Activated T-helper 1 cell treated with Interleukin-2 at 50 U/mL for 16 hours (primary cell): ENCODE data around the gene ZC3HAV1L.
"Not testable (repeated sequence)": the region's sequence is repeated elsewhere in the genome, so short reads cannot be mapped to it uniquely, and the experiment has no call there.

Experiments
- DNase-seq: peaks from one replicate; pipeline ENCODE4 v3.0.0-alpha.2; 2020; ENCODE audit warnings: low read depth

The ZC3HAV1L gene

DNA sequence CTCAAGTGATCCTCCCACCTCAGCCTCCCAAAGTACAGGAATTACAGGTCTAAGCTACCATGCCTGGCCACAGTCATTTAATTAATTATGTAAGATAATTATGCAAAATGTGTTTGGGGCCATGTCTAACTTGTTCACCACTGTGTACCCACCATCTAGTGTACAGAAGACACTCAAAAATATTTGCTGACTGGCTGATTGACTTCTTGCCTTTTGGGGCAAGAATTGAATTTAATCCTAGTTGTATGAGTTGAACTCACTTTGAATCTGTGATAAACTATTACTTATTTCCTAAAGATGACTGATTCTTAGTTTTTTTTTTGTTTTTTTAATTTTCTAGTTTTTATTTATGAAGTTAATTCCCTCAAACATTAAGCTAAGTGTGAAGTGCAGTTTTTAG lies 15.8 kb upstream of the ZC3HAV1L start:
- no peak for DNase-seq

DNA sequence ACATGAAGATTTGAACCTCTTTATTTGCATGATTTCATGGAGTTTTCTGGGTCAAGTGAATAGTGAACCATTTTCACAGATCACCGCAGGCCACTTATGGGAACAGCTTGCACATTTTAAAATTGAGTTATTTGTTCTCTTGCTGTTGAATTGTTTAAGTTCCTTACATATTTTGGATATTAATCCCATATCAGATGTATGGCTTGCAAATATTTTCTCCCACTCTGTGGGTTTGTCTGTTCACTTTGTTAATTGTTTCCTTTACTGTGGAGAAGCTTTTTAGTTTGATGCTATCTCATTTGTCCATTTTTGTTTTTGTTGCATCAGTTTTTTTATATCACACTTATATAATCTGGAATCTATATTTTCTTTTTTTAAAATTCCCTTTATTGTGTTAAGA lies 14.1 kb upstream of the ZC3HAV1L start:
- DNase-seq, result no peak

DNA sequence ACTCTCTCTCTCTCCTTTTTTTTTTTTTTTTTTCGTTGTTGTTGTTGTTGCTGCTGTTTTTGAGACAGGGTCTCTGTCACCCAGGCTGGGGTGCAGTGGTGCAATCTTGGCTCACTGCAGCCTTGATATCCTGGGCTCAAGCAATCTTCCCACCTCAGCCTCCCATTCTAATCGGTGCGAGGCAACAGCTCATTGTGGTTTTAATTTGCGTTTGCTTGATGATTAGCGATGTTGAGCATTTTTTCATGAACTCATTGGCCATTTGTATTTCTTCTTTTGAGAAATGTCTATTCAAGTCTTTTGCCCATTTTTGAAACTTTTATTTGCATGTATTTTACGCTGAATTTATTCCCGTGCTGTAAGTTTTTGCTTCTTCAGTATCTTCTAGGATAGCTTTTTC lies 13.3 kb upstream of the ZC3HAV1L start:
- no peak for DNase-seq

DNA sequence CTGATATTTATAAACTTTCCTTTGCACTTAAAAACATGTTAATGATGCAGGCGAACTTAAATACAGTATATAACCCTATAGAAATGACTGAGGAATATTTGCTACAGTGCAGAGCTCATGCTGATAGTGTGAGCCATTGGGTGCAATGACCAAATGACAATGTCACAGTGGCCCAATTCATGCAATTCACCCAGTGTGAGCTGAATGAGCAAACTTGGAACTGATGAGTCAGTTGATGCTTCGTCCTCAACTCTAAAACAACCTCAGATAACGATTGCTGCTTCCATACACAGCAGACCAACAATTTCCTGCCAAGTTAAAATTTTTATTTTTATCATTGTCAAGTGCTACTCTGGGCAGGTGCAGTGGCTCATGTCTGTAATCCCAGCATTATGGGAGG lies 12.1 kb upstream of the ZC3HAV1L start:
- no peak for DNase-seq

DNA sequence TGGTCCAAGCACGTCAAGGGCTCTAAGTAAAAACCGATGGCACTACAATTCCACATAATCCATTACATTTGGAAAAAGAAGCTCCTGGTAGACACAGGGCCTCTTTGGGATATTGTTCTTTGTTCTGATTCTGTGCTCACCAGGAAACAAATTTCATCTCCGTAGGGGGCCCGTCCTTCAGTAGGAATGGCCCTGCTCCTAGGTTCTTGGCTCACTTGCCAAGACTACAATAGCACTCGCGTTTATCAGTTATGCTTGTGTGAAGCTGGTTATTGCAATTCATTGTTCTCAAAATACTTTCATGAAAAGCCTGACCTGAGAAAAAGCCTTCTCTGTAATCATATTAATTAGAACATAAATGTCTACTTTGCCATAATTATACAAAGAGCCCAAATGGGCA lies 10.3 kb upstream of the ZC3HAV1L start:
- DNase-seq, result no peak

DNA sequence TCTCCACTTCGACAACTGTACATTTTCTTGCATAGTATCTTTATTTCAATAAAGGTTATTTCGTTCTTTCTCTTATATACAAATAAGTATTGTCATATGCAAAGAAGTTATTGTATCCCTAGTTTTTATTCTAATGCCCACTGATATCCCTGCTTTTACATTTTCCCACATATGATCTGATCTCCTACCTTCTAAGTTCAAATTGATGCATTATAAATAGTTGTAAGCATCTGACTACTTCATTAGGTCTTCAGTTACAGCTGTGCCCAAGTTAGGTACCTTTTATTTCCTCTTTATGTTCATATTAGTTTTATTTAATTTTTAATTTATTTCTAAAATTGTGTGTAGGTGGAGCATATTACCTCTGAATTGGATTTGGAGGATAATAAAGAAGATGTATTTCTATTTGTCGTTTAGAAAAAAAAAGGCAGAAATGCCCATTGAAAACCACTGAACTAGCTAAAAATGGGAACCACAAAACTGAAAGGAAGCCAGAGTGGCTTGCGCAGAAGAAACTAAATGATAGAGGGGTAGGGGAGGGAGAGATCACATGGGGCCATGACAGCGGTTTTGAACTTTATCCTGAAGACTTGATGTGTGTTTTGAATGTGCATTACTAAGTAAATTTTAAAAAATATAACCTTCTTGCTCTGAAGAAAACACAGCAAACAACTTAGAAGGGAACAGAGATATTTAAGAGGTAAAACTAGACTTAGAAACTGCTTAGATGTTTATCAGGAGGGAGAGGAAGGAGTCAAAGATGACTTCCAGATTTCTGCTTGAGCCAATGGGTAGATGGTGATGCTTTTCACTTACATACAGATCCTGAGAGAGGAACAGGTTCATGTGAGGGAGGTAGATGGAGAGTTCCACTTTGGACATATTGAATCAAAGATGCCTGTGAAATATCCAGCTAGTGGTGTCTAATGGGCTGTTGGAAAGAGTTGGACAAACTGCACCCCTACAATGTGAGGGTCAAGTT lies 9.3 kb upstream of the ZC3HAV1L start:
- no peak for DNase-seq

DNA sequence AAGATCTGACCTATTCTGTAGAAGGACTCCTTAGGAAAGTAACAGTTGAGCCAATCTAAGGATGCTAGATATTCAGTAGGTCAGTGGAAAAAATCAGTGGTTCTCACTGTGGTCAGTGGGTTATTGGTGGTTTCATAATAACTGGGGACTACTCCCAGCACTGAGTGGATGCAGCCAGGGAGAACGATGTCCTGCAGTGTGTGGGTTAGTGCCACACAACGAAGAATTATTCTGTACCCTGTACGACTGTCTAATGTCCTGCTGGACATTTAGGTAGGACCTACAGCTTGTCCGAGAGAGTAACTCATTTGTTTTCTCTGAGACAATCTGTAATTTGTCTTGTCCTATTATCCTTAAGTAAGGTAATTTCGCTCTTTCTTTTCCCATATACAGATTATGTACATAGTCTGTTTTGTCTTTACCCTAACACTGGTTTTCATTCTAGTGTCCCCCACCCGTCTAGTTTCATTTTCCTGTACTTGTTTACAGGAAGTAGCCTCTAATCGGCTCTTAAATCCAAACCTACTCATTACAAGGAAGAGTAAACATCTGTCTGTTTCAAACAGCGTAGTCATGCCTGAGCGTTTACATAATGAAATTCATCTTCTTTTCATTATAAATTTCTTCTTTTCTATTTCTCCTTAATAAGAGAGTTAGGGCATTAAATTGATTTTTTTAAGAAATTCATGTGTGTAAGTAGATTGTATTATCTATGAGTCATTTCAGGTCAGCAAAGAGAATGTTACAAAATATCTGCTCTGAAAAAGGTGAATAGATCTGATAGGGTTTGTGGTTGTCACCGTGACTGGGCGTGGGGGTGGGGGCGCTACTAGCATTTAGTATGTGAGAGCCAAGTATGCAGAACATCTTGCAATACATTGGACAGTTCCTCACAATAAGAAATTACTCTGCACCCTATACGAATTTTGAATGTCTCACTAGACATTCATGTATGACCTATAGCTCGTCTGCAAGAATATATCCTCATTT lies 8.3 kb upstream of the ZC3HAV1L start:
- DNase-seq, result peak; percentile 59

DNA sequence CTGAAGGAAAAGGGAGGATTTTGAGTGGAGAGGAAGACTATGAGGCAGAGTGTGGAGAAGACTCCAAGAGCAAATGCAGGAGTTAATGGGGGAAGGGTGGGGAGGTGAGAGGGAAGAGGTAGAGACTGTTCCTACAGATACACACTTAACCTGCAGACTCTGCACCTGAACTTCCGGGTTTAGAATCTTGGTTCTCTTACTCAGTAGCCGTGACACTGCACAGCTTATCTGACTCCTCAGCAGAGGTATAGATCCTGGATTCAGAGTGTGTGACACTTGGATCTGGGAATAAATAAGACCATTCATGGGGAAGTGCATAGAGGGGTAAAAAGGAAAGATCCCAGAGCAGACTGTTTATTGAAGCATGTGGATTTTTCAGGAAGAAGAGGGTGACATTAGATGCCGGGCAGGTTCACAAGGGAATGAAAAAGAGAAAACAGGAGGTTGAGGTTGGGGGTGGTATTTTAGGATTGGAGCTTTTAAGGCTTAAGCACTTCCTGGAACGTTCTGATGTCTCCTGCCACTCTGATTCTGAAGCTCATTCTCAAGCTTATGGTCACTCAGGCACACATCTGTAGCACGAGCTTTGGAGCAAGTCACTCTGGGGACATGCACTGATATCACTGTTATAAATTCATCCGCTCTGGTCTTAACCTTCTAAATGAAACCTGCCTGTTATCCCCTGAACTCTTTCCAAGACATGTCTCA lies 5.7 kb upstream of the ZC3HAV1L start:
- no peak for DNase-seq

DNA sequence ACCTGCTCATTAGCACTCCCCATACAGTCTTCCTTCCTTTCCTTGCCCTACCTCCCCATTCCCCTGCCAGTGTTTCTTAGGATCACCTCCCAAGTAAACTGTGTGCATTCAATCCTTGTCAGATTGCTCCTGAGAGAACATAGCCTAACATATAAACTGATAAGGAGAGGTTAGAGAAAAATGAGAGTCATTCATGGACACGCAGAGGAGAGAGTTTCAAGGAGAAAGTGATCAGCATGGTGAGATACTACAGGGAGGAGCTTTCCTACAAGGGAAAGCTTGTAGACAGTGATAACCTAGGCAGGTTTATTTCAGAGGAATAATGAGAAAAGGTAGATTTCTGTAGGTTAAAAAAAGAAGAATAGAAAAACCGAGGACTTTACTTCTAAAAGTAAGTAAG lies 2.8 kb upstream of the ZC3HAV1L start:
- DNase-seq, result no peak

DNA sequence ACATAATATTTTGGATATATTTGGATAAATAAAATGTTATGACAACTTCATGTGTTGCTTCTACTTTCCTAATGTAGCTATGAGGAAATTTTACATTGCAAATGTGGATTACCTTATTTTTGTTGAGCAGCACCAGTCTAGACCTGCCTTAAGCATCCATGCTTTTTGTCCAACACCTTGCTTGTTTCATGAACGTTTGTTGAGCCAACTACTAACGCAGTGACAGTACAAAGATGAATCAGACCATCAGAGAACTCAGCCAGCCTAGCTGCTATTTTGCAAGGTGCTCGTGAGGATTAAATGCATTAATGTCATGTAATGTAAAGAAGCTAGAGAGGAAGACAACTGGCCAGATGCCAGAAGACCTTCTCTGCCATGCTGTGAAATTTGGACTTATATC lies 1.1 kb upstream of the ZC3HAV1L start:
- DNase-seq, result no peak

DNA sequence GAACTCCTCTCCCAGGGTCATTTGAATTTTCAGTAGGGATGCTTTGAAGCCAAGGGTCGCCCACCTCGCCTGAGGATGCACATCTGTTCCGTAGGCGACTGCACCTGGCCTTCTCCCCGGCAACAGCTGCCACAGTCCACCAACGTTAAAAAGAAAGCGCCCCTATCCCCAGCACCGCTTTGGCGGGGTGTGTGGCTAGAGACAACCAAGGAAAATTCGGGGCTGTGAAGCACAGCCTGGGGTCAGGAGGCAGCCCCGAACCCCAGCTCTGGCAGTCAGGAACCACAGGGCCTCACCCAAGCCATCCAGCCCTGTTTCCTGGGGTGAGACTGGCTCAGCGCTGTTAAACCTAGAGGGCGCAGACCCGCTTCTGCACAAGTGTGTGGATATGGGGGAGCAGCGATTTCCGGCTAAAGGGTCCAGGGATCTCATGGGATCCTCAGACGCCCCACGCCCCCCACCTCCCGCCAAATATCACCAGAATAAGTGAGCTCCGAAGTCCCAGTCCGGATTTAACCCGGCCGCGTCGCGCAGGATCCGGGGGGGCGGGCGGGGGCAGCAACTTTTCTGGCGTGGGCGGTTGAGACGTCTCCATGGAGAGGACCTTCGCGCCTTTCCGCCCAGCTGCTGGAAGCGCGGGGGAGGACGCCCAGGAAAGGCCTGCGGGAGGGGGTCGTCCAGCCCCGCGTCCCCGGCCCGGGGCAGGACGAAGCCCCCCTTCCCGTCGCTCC lies 822 bp downstream of the ZC3HAV1L start:
- no peak for DNase-seq

DNA sequence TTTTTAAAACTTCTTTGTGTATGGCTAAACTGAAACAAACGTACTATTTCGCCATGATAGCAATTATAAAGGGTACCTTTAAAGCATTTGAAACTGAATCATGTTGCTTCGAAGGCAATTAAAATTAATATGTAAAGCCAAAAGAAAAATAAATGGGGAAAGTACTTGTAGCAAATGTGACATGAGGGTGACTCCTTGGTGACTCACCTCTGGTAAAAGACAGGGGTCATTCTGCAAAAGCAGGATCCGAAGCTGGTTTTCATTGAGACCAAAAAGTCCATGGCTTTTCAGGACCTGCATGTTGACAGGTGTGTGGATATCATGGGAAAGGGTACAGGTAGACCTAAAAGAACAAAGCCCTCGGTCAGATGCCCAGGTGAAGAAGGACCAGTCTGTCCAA lies 1.5 kb downstream of the ZC3HAV1L start:
- DNase-seq, result no peak

DNA sequence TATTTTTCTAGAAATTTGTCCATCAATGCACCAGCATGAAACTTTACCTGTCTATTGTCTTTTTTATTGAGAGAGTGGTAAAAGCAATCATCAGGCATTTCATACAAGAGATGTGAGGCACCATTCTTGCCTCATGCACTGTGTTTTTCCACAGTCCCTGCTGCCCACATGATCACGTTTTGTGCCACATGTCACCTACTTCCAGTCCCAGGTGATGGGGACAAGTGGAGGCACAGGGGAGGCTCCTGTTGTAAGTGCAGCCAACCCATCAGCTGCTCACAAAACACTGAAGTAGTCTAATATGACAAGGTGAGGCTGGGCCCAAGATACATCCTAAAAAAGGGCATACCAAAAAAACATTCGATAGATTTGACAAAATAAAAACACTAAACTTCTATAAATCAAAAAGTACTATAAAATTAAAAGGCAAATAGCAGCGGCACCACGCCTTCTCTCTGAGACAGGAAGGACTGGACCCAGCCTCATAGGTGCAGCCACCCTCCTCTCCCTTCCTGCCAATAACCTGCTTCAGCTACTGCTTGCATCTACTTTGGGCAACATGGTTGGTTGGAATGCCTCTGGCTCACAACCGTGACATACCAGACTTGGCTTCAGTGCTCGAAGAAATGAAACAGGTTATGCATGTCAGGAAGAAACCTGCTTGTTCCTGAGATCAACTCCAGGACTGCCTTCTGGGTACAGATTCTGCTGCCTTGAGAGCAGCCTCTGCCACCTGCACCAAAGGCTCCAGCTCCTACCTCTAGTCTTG lies 2.3 kb downstream of the ZC3HAV1L start:
- no peak for DNase-seq

DNA sequence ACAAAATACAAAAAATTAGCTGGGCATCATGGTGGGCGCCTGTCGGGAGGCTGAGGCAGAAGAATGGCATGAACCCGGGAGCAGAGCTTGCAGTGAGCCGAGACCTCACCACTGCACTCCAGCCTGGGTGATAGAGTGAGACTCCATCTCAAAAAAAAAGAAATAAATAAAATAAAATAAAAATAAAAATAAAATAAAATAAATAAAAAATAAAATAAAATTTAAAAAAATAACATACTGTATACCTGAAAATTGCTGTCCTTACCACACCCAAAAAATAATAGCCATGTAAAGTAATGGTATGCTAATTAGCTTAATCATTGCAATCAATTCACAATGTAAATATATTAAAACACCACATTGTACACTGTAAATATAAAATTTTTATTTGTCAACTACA lies 3.4 kb downstream of the ZC3HAV1L start:
- DNase-seq, result no peak

DNA sequence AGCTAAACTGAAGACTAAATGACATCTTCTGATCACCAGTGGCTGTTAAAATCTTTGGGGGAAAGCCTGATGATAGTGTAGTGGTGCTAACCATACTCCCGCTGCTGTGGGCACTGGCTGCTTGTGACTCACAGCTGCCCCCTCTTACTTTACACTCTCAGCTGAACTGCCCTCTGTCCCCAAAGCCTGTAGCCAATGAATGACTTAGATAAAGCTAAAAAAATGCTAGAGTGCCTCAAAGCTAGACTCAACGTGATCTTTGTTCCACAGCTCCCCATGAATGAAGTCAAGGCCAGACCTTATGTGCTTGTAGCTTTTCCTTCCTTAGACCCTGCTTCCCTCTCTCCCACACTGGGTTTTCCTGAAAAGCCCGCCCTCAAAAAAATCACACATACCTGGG lies 6.5 kb downstream of the ZC3HAV1L start:
- no peak for DNase-seq

DNA sequence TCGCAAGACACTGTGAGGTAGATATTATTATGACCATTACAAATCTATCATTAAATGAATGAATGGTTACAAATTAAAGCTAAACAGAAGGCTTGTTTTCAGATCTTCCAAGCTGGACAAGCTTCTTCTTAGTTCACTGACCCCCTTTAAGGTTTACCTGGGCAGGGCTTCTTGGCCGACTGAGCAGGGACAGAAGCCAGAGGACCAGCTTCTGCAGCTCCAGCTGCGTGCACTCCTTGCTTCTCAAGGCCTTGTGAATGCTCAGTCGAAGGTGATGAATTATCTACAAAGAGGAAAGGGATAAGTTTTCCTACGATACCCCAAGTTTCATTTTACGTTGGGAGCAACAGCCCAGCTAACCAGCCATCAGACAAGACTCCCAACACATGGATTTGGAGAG lies 9.3 kb downstream of the ZC3HAV1L start:
- no peak for DNase-seq

DNA sequence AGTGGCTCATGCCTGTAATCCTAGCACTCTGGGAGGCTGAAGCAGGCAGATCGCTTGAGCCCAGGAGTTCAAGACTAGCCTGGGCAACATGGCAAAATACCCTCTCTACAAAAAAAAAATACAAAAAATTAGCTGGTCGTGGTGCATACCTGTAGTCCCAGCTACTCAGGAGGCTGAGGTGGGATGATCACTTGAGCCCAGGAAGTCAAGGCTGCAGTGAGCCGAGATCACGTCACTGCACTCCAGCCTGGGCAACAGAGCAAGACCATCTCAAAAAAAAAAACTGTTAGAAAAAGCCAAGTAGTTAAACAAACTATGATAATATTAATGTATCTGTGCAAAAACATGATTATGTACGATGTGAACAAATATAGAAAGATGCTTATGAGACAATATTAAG lies 10.0 kb downstream of the ZC3HAV1L start:
- DNase-seq, result not testable (repeated sequence)

DNA sequence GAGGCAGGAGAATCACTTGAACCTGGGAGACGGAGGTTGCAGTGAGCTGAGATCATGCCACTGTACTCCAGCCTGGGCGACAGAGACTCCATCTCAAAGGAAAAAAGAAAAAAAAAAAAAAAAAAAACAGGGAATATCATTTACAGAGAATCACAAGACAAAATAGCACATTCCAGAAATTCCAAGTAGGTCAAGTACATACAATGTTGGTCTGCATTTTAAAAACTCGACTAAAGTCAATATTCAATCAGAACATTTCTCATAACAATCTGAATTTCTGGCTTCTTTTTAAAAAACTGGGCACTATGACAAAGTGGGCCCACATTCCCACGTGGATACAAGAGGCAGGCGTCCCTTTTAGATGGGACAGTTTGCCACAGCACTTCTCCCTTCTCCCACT lies 12.8 kb downstream of the ZC3HAV1L start:
- DNase-seq, result no peak

DNA sequence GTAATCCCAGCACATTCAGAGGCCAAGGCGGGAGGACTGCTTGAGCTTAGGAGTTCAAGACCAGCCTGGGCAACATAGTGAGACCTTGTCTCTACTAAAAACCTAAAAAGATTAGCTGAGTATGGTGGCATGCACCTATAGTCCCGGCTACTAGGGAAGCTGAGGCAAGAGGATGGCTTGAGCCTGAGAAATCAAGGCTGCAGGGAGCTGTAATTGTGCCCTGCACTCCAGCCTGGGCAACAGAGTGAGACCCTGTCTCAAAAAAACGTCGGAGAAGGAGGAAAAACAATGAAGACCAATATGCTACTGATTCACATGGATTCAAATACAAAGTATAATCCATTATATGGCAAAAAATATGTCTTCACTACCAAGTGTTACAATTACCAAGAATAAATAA lies 13.6 kb downstream of the ZC3HAV1L start:
- no peak for DNase-seq

DNA sequence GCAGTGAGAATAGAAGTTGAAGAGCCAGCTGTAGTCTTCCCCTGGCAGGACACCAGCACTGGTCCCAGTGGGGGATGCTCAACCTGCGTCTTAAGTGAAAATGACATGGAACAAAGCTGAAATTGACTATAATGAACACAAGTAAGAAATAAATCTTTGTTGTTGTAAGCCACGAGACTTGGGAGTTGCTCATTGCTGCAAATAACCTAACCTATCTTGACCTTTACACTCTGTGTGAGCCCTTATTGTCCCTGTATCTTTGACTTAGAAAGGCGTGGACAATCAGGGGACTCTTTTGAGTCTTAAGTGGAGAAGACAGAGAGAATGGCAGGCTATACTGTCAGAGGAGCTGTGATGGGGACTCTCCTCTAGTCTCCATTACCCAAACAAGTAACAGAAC lies 16.9 kb downstream of the ZC3HAV1L start:
- no peak for DNase-seq
